Body of pancreas (tissue), 4 donors: ENCODE results near the gene TECRL. TPM values are rescaled to one million over a fixed set of nuclear protein-coding genes. Genes with fewer than 3 reads are reported as not detected.

Experiments used
- ATAC-seq: fragments of 150-250 bp; one replicate; pipeline ENCODE4 v1.9.1; 2016
- DNase-seq, 4 donors: peaks; one replicate each; pipeline ENCODE4 v3.0.0-alpha.2; 2019
- H3K27ac ChIP-seq, 4 donors: fragments of 200-600 bp; sonication (generic); 1 replicate in 3 of 4; 2 replicates in 1 of 4; pipeline versions ENCODE4 v1.5.1 to v1.6.1; 2016 to 2019; ENCODE audit warnings: mild to moderate bottlenecking in 1 of 4, mixed read lengths in 1 of 4, moderate library complexity in 1 of 4
- H3K27me3 ChIP-seq, 2 donors: fragments of 200-600 bp; sonication (generic); one replicate each; pipeline ENCODE4 v1.6.0; 2016; ENCODE audit warnings: mild to moderate bottlenecking in 1 of 2
- H3K36me3 ChIP-seq, 2 donors: fragments of 200-600 bp; sonication (generic); replicated peaks in 1 of 2; 2 replicates each; pipeline ENCODE4 v1.5.1; 2016; ENCODE audit warnings: low read depth in 2 of 2; ENCODE audit not compliant: insufficient read depth in 1 of 2
- H3K4me1 ChIP-seq: fragments of 200-600 bp; sonication (generic); one replicate; pipeline ENCODE4 v1.6.0; 2016
- H3K4me3 ChIP-seq, 2 donors: fragments of 200-600 bp; sonication (generic); 1 replicate in 1 of 2; 2 replicates in 1 of 2; pipeline ENCODE4 v1.5.1; 2016 to 2019
- H3K9me3 ChIP-seq, 3 donors: fragments of 200-600 bp; sonication (generic); 1 replicate in 2 of 3; 2 replicates in 1 of 3; pipeline ENCODE4 v1.5.1; 2016
- CTCF ChIP-seq, 7 experiments: fragments of 450-650 bp in 4 of 7; fragments of 200-600 bp in 3 of 7; sonication (generic) in 3 of 7; IDR thresholded peaks; one replicate each; pipeline ENCODE4 v1.5.1; 2016 to 2019; ENCODE audit warnings: antibody characterized with exemption in 7 of 7
- POLR2A ChIP-seq, 3 donors: fragments of 450-650 bp; IDR thresholded peaks; one replicate each; pipeline ENCODE4 v1.6.1; 2016; ENCODE audit warnings: antibody characterized with exemption in 3 of 3, mild to moderate bottlenecking in 2 of 3
- WGBS, 2 donors: methylation state at CpG; one replicate each; pipeline ENCODE4 v1.1.5; 2017; 5-methylcytosine and 5-hydroxymethylcytosine counted together
- intact Hi-C: fragments of 100-400 bp; cut with DNase I; formaldehyde crosslinking; loops from one replicate; pipeline ENCODE4 v1.15.1; 2023
- total RNA-seq, 2 donors: library from RNA; depleted of rRNA; stranded (reverse); fragments of >200 nt; gene quantifications; one replicate each; pipeline ENCODE4 v1.1.0, GENCODE V29; 2016

TECRL gene
- not detected for total RNA-seq

GRCh38 chr4:64409300-64409699, at the start of gene TECRL:
TSS of gene TECRL (minus strand) at chr4:64409450. CDS start at chr4:64409351, 99 bp downstream.
- no peaks in the 10 kb centered on the region for H3K27me3 ChIP-seq
- intact Hi-C loops = no loop called here
- no peaks in the 10 kb centered on the region for H3K4me1 ChIP-seq
- H3K27ac ChIP-seq = no peak within 1 kb of the TSS
- DNase-seq (no peak), ATAC-seq (no peak)
- H3K9me3 ChIP-seq = no peaks in the 10 kb centered on the region
- no peak for TF ChIP-seq POLR2A (IDR thresholded peaks at IDR 0.05)
- no peak for TF ChIP-seq CTCF (IDR thresholded peaks at IDR 0.05)
- no peak within 1 kb of the TSS for H3K4me3 ChIP-seq
- no peaks in the 10 kb centered on the region for H3K36me3 ChIP-seq
- 66 to 82% methylated on average over 4 of the region's 4 CpGs for WGBS, 2 donors

GRCh38 chr4:64432674-64433073, 23.4 kb upstream of the TECRL start:
- H3K27ac ChIP-seq = no peak overlapping the region
- intact Hi-C loops = no loop called here
- H3K4me1 ChIP-seq = no peaks in the 10 kb centered on the region
- peaks cover 0 to 2% (median 0%) of the 10 kb centered on the region in 3 donors for H3K9me3 ChIP-seq
- H3K4me3 ChIP-seq = no peak overlapping the region
- 70 to 79% methylated on average over 7 to 10 of the region's 10 CpGs for WGBS, 2 donors
- H3K36me3 ChIP-seq = no peaks in the 10 kb centered on the region
- TF ChIP-seq CTCF (IDR thresholded peaks at IDR 0.05) = no peak
- TF ChIP-seq POLR2A (IDR thresholded peaks at IDR 0.05) = no peak
- DNase-seq (no peak), ATAC-seq (no peak)
- no peaks in the 10 kb centered on the region for H3K27me3 ChIP-seq

GRCh38 chr4:64430933-64431332, 21.7 kb upstream of the TECRL start:
- TF ChIP-seq CTCF (IDR thresholded peaks at IDR 0.05) = no peak
- TF ChIP-seq POLR2A (IDR thresholded peaks at IDR 0.05) = no peak
- no peak overlapping the region for H3K27ac ChIP-seq
- no peaks in the 10 kb centered on the region for H3K36me3 ChIP-seq
- WGBS, 2 donors = 71 to 85% methylated on average over 6 of the region's 6 CpGs
- ATAC-seq (no peak), DNase-seq (no peak)
- no peaks in the 10 kb centered on the region for H3K27me3 ChIP-seq
- no peaks in the 10 kb centered on the region for H3K4me1 ChIP-seq
- H3K4me3 ChIP-seq = no peak overlapping the region
- intact Hi-C loops = no loop called here
- H3K9me3 ChIP-seq = peaks cover 0 to 2% (median 0%) of the 10 kb centered on the region in 3 donors

- TF ChIP-seq CTCF (IDR thresholded peaks at IDR 0.05) = no peak
- TF ChIP-seq POLR2A (IDR thresholded peaks at IDR 0.05) = no peak
- no peaks in the 10 kb centered on the region for H3K27me3 ChIP-seq
- DNase-seq = no peak
- ATAC-seq = no peak
- intact Hi-C loops = no loop called here
- H3K9me3 ChIP-seq = no peaks in the 10 kb centered on the region
- H3K27ac ChIP-seq = no peak overlapping the region
- WGBS, 2 donors = 6 to 11% methylated on average over 1 of the region's 1 CpG
- H3K4me1 ChIP-seq = no peaks in the 10 kb centered on the region
- H3K36me3 ChIP-seq = no peaks in the 10 kb centered on the region
- H3K4me3 ChIP-seq = no peak overlapping the region
Measured at GRCh38 chr4:64417974-64418373, 8.7 kb upstream of the TECRL start.

- H3K9me3 ChIP-seq = no peaks in the 10 kb centered on the region
- no peak overlapping the region for H3K4me3 ChIP-seq
- intact Hi-C loops = no loop called here
- TF ChIP-seq CTCF (IDR thresholded peaks at IDR 0.05) (no peak), POLR2A (IDR thresholded peaks at IDR 0.05) (no peak)
- no peak for ATAC-seq
- H3K27me3 ChIP-seq = no peaks in the 10 kb centered on the region
- H3K27ac ChIP-seq = no peak overlapping the region
- no peaks in the 10 kb centered on the region for H3K36me3 ChIP-seq
- WGBS, 2 donors = 56 to 65% methylated on average over 1 of the region's 1 CpG
- DNase-seq = no peak
- H3K4me1 ChIP-seq = no peaks in the 10 kb centered on the region
Measured at GRCh38 chr4:64407000-64407399, 2.2 kb downstream of the TECRL start.
